HepG2 (cell line): ENCODE measurements around the gene RRP36. TPM values are rescaled to one million over a fixed set of nuclear protein-coding genes. Genes with fewer than 3 reads are reported as not detected.

ENCODE experiments used
- CBX5 ChIP-seq: sonication (generic); formaldehyde crosslinking; IDR thresholded peaks from 2 replicates; pipeline ENCODE4 v1.4.0; 2020; ENCODE audit warnings: missing genetic modification reagents, borderline replicate concordance
- EP300 ChIP-seq, 3 experiments: sonication (generic) in 1 of 3; formaldehyde crosslinking in 1 of 3; IDR thresholded peaks; 2 replicates each; pipeline versions ENCODE4 v1.5.1 to v1.6.1; 2011 to 2020; ENCODE audit warnings: low read depth in 2 of 3, low read length in 2 of 3, borderline replicate concordance in 1 of 3, improper control_type of control experiment in 1 of 3, mild to moderate bottlenecking in 1 of 3, missing genetic modification reagents in 1 of 3, moderate library complexity in 1 of 3
- ETV5 ChIP-seq: IDR thresholded peaks from 2 replicates; pipeline ENCODE4 v1.6.1; 2018; ENCODE audit warnings: missing biosample characterization, missing genetic modification reagents, inconsistent platforms, borderline replicate concordance
- FLYWCH1 ChIP-seq: sonication (generic); formaldehyde crosslinking; IDR thresholded peaks from 2 replicates; pipeline ENCODE4 v1.8.1; 2023; ENCODE audit warnings: mild to moderate bottlenecking, missing genetic modification reagents
- FOXJ3 ChIP-seq: sonication (generic); formaldehyde crosslinking; IDR thresholded peaks from 2 replicates; pipeline ENCODE4 v1.4.0; 2020; ENCODE audit warnings: missing genetic modification reagents, mild to moderate bottlenecking, borderline replicate concordance
- FOXK1 ChIP-seq: sonication (generic); formaldehyde crosslinking; IDR thresholded peaks from 2 replicates; pipeline ENCODE4 v1.4.0; 2020; ENCODE audit warnings: low read depth, missing genetic modification reagents, borderline replicate concordance
- HNRNPK ChIP-seq: fragments of 200-400 bp; formaldehyde crosslinking; IDR thresholded peaks from 2 replicates; pipeline ENCODE4 v1.6.1; 2018; ENCODE audit warnings: low read length, low read depth, moderate library complexity, mild to moderate bottlenecking; ENCODE audit not compliant: poor library complexity, severe bottlenecking
- HOXD1 ChIP-seq: sonication (generic); formaldehyde crosslinking; IDR thresholded peaks from 2 replicates; pipeline ENCODE4 v1.5.0; 2020; ENCODE audit warnings: missing genetic modification reagents
- IRF2 ChIP-seq: IDR thresholded peaks from 2 replicates; pipeline ENCODE4 v1.6.1; 2018; ENCODE audit warnings: missing genetic modification reagents, missing compliant biosample characterization
- MATR3 ChIP-seq: sonication (generic); formaldehyde crosslinking; IDR thresholded peaks from 2 replicates; pipeline ENCODE4 v1.4.0; 2020; ENCODE audit warnings: missing genetic modification reagents
- MEF2D ChIP-seq: sonication (generic); formaldehyde crosslinking; IDR thresholded peaks from 2 replicates; pipeline ENCODE4 v1.5.1; 2020; ENCODE audit warnings: mild to moderate bottlenecking, missing genetic modification reagents
- PHF5A ChIP-seq: IDR thresholded peaks from one replicate; pipeline ENCODE4 v1.6.1; 2018; ENCODE audit warnings: low read depth, missing genetic modification reagents; ENCODE audit not compliant: unreplicated experiment
- POLR2G ChIP-seq: fragments of 200-400 bp; formaldehyde crosslinking; IDR thresholded peaks from 2 replicates; pipeline ENCODE4 v1.6.1; 2018; ENCODE audit warnings: mild to moderate bottlenecking, low read depth, low read length, moderate library complexity
- RAD21 ChIP-seq: fragments of 450-650 bp; formaldehyde crosslinking; IDR thresholded peaks from 2 replicates; pipeline ENCODE4 v1.5.0; 2020; ENCODE audit warnings: mild to moderate bottlenecking
- SCMH1 ChIP-seq: sonication (generic); formaldehyde crosslinking; IDR thresholded peaks from 2 replicates; pipeline ENCODE4 v1.9.0; 2021; ENCODE audit warnings: missing genetic modification reagents, mild to moderate bottlenecking, borderline replicate concordance
- TOPORS ChIP-seq: sonication (generic); formaldehyde crosslinking; IDR thresholded peaks from 2 replicates; pipeline ENCODE4 v1.8.0; 2023; ENCODE audit warnings: mild to moderate bottlenecking, missing genetic modification reagents
- XRCC5 ChIP-seq: fragments of 200-400 bp; formaldehyde crosslinking; optimal IDR thresholded peaks from 2 replicates; pipeline ENCODE3; 2017; ENCODE audit warnings: mild to moderate bottlenecking, low read length
- ZFP36 ChIP-seq: fragments of 150-350 bp; IDR thresholded peaks from 2 replicates; pipeline ENCODE4 v1.6.1; 2018; ENCODE audit warnings: borderline replicate concordance, low read length, low read depth; ENCODE audit not compliant: partially characterized antibody
- ZMYM4 ChIP-seq: sonication (generic); formaldehyde crosslinking; IDR thresholded peaks from 2 replicates; pipeline ENCODE4 v1.8.1; 2023; ENCODE audit warnings: mild to moderate bottlenecking, missing genetic modification reagents
- ZNF20 ChIP-seq: sonication (generic); formaldehyde crosslinking; IDR thresholded peaks from 2 replicates; pipeline ENCODE4 v1.4.0; 2020; ENCODE audit warnings: mild to moderate bottlenecking, moderate library complexity, missing genetic modification reagents
- ZNF333 ChIP-seq: sonication (generic); formaldehyde crosslinking; IDR thresholded peaks from 2 replicates; pipeline ENCODE4 v1.4.0; 2020; ENCODE audit warnings: mild to moderate bottlenecking, missing genetic modification reagents, borderline replicate concordance
- ZNF337 ChIP-seq: sonication (generic); formaldehyde crosslinking; IDR thresholded peaks from 2 replicates; pipeline ENCODE4 v1.5.1; 2020; ENCODE audit warnings: missing genetic modification reagents, low read depth, mild to moderate bottlenecking, borderline replicate concordance
- ZNF441 ChIP-seq: sonication (generic); formaldehyde crosslinking; IDR thresholded peaks from 2 replicates; pipeline ENCODE4 v1.7.0; 2021; ENCODE audit warnings: missing genetic modification reagents, borderline replicate concordance
- ZNF451 ChIP-seq: sonication (generic); formaldehyde crosslinking; IDR thresholded peaks from 2 replicates; pipeline ENCODE4 v1.5.0; 2020; ENCODE audit warnings: mild to moderate bottlenecking, missing genetic modification reagents
- ZNF598 ChIP-seq: sonication (generic); formaldehyde crosslinking; IDR thresholded peaks from 2 replicates; pipeline ENCODE4 v1.5.1; 2020; ENCODE audit warnings: mild to moderate bottlenecking, missing genetic modification reagents, borderline replicate concordance
- polyA plus RNA-seq, 8 experiments: library from polyadenylated mRNA; depleted of rRNA in 3 of 8; stranded (reverse) in 7 of 8; unstranded in 1 of 8; fragments of >200 nt; fragmentation: Illumina TruSeq in 4 of 8; extraction: Trizol in 4 of 8; gene quantifications; 2 replicates each; pipeline versions ENCODE4 v1.2.1 to v1.2.3, GENCODE V29; 2011 to 2016; ENCODE audit warnings: low read depth in 4 of 8, missing spikeins in 1 of 8, mixed read lengths in 1 of 8; ENCODE audit not compliant: insufficient read depth in 1 of 8
- total RNA-seq, 5 experiments: library from RNA; depleted of rRNA; stranded (reverse); fragments of >200 nt; fragmentation: Illumina TruSeq; extraction: Trizol; gene quantifications; 2 replicates each; pipeline ENCODE4 v1.2.3, GENCODE V29; 2016; ENCODE audit warnings: low read depth in 1 of 5
- TF ChIP-seq, protein P1 (sequence below): sonication (generic); formaldehyde crosslinking; IDR thresholded peaks from 2 replicates; pipeline ENCODE4 v1.4.0; 2020; ENCODE audit warnings: missing genetic modification reagents
- TF ChIP-seq, protein P2 (sequence below): IDR thresholded peaks from 2 replicates; pipeline ENCODE4 v1.6.1; 2018; ENCODE audit warnings: missing genetic modification reagents, mild to moderate bottlenecking, missing compliant biosample characterization
- TF ChIP-seq, protein P3 (sequence below): sonication (generic); formaldehyde crosslinking; IDR thresholded peaks from 2 replicates; pipeline ENCODE4 v1.4.0; 2020; ENCODE audit warnings: missing genetic modification reagents

Gene RRP36
- total and polyA plus RNA-seq, 2 of the 13 experiments (the other 11 are each of a cell fraction or from before 2014, with no cell fraction given): 29.5 to 144 TPM

DNA sequence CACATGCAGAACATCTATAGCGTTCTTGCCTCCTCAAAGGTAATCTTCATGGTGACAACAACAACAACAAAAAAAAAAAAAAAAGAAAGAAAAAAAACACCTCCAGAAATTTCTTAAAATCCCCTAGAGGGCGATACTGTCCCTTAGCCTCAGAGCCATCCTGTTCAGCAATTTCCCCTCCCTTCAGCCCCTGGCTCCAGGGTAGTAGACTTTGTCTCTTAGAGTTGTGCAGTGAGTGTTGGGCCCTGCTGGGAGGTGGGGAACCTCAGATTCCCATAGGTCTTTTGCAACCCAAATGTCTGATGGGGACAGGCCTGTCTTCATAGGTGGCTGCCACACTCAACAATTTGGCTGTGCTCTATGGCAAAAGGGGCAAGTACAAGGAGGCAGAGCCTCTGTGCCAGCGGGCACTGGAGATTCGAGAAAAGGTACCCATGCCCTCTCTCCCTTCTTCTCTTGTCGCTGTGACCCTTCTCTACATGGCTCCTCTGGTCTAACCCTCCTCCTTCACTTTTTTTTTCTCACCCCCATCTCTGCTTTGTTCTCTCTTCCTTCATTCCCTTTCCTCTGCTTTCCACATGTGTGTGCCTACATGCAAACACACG, 48.7 kb downstream of the RRP36 start (continued):
- TF ChIP-seq PHF5A (CRISPR knock-in tag) (no peak), ZNF441 (no peak), HNRNPK (no peak), FOXJ3 (no peak), ZNF598 (CRISPR knock-in tag) (no peak), TOPORS (no peak), ZNF20 (CRISPR knock-in tag) (no peak), ZNF451 (CRISPR knock-in tag) (no peak), FLYWCH1 (no peak), HOXD1 (CRISPR knock-in tag) (no peak), SCMH1 (CRISPR knock-in tag) (no peak), EP300 (IDR thresholded peaks at IDR 0.05; ENCODE audit: low read depth in 2 of 2, low read length in 2 of 2) (no peak), EP300 (CRISPR knock-in tag; IDR thresholded peaks at IDR 0.05; ENCODE audit: borderline replicate concordance) (no peak), ZFP36 (no peak), ETV5 (CRISPR knock-in tag) (0 out of 2 replicates have a peak, but pooled peaks have one; percentile 13), ZNF333 (CRISPR knock-in tag) (no peak), RAD21 (CRISPR knock-in tag) (peak; percentile 83), FOXK1 (CRISPR knock-in tag) (no peak), CBX5 (no peak), ZMYM4 (CRISPR knock-in tag) (no peak), MATR3 (CRISPR knock-in tag) (no peak), XRCC5 (peak; percentile 22), IRF2 (CRISPR knock-in tag) (0 out of 2 replicates have a peak, but pooled peaks have one; percentile 15), POLR2G (no peak), MEF2D (CRISPR knock-in tag) (no peak), ZNF337 (CRISPR knock-in tag) (no peak)
- TF ChIP-seq, protein P1, sequence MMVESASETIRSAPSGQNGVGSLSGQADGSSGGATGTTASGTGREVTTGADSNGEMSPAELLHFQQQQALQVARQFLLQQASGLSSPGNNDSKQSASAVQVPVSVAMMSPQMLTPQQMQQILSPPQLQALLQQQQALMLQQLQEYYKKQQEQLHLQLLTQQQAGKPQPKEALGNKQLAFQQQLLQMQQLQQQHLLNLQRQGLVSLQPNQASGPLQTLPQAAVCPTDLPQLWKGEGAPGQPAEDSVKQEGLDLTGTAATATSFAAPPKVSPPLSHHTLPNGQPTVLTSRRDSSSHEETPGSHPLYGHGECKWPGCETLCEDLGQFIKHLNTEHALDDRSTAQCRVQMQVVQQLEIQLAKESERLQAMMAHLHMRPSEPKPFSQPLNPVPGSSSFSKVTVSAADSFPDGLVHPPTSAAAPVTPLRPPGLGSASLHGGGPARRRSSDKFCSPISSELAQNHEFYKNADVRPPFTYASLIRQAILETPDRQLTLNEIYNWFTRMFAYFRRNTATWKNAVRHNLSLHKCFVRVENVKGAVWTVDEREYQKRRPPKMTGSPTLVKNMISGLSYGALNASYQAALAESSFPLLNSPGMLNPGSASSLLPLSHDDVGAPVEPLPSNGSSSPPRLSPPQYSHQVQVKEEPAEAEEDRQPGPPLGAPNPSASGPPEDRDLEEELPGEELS (CRISPR knock-in tag): no peak; the same call in 1 of the 2 replicates
- TF ChIP-seq, protein P2, sequence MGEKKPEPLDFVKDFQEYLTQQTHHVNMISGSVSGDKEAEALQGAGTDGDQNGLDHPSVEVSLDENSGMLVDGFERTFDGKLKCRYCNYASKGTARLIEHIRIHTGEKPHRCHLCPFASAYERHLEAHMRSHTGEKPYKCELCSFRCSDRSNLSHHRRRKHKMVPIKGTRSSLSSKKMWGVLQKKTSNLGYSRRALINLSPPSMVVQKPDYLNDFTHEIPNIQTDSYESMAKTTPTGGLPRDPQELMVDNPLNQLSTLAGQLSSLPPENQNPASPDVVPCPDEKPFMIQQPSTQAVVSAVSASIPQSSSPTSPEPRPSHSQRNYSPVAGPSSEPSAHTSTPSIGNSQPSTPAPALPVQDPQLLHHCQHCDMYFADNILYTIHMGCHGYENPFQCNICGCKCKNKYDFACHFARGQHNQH (CRISPR knock-in tag): no peak
- TF ChIP-seq, protein P3, sequence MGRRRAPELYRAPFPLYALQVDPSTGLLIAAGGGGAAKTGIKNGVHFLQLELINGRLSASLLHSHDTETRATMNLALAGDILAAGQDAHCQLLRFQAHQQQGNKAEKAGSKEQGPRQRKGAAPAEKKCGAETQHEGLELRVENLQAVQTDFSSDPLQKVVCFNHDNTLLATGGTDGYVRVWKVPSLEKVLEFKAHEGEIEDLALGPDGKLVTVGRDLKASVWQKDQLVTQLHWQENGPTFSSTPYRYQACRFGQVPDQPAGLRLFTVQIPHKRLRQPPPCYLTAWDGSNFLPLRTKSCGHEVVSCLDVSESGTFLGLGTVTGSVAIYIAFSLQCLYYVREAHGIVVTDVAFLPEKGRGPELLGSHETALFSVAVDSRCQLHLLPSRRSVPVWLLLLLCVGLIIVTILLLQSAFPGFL (CRISPR knock-in tag): no peak
